ENCODE data around the gene HGD.

DNA sequence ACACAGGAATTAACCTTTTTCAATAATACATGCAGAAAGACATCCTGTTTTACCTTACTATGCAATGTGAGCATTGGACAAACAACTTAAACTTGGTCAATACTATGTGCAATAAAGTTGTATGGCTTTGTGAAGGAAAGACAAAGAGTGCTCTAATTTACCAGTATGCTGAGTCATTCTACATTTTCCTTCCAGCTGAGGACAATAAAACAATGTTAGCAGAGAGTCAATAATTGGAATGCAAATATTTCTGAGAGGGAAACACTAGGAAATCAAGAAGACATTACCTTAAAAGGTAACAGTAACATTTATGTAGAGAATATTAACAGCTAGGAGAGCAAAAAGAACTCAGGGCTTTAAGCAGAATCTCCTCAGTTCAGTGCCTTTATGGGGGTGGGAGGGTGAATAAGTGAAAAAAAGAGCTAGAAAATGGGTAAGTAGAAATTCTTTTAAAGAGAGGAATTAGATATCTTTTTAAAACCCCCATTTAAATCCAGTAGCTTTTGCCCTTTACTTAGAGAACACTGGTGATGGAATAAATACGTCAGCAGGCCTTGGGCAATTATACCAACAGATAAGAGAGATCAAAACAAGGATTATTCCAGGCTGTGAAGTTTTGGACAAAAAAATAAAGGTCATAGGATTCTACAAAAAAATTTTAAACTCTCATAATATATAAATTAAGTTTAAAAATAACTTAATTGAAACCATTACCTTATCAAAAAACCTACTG, 11.6 kb upstream of the HGD start:
- TF ChIP-seq, protein P1, sequence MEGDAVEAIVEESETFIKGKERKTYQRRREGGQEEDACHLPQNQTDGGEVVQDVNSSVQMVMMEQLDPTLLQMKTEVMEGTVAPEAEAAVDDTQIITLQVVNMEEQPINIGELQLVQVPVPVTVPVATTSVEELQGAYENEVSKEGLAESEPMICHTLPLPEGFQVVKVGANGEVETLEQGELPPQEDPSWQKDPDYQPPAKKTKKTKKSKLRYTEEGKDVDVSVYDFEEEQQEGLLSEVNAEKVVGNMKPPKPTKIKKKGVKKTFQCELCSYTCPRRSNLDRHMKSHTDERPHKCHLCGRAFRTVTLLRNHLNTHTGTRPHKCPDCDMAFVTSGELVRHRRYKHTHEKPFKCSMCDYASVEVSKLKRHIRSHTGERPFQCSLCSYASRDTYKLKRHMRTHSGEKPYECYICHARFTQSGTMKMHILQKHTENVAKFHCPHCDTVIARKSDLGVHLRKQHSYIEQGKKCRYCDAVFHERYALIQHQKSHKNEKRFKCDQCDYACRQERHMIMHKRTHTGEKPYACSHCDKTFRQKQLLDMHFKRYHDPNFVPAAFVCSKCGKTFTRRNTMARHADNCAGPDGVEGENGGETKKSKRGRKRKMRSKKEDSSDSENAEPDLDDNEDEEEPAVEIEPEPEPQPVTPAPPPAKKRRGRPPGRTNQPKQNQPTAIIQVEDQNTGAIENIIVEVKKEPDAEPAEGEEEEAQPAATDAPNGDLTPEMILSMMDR (IDR thresholded peaks at IDR 0.05) = no peak
- no peak for TF ChIP-seq POLR2A (IDR thresholded peaks at IDR 0.05)
